Pancreas (tissue), 10 donors: ENCODE data around the gene KRT86. TPM values are rescaled to one million over a fixed set of nuclear protein-coding genes. Genes with fewer than 3 reads are reported as not detected.

Experiments used
- ATAC-seq, 4 donors: fragments of 200-7000 bp; cut with Tn5 transposase; one replicate each; pipeline versions ENCODE4 v1.8.0 to v1.9.1; 2020; ENCODE audit warnings: mild to moderate bottlenecking in 4 of 4, moderate library complexity in 4 of 4
- DNase-seq, 6 donors: peaks; one replicate each; pipeline ENCODE4 v3.0.0-alpha.2; 2020
- FAIRE-seq: peaks from 2 replicates; lab custom pipeline; 2012; peaks lifted over from hg19 to GRCh38; lab: Jason Lieb, UNC
- H3K27ac ChIP-seq, 4 donors: fragments of 200-600 bp; sonication (generic); 1 replicate in 3 of 4; 2 replicates in 1 of 4; pipeline versions ENCODE4 v1.5.0 to v1.8.0; 2020
- H3K27me3 ChIP-seq, 4 donors: fragments of 200-600 bp; one replicate each; pipeline ENCODE4 v1.8.0; 2021
- H3K36me3 ChIP-seq, 3 donors: fragments of 200-600 bp; sonication (generic) in 1 of 3; one replicate each; pipeline versions ENCODE4 v1.5.0 to v1.8.0; 2020 to 2021
- H3K4me1 ChIP-seq, 3 donors: fragments of 200-600 bp; one replicate each; pipeline ENCODE4 v1.8.0; 2021
- H3K4me3 ChIP-seq, 4 donors: fragments of 200-600 bp; sonication (generic) in 2 of 4; one replicate each; pipeline versions ENCODE4 v1.5.0 to v1.8.0; 2020 to 2021
- H3K9me3 ChIP-seq, 4 donors: fragments of 200-600 bp; one replicate each; pipeline ENCODE4 v1.8.0; 2021
- CTCF ChIP-seq, 4 donors: fragments of 200-600 bp; sonication (generic) in 3 of 4; IDR thresholded peaks; one replicate each; pipeline versions ENCODE4 v1.5.0 to v1.8.0; 2021; ENCODE audit warnings: antibody characterized with exemption in 4 of 4
- WGBS, 2 donors: extraction: QIAGEN DNeasy Blood & Tissue Kit; methylation state at CpG; one replicate each; pipeline ENCODE4 v1.1.7; 2013; 5-methylcytosine and 5-hydroxymethylcytosine counted together
- intact Hi-C, 3 donors: fragments of 100-400 bp; cut with DNase I; formaldehyde crosslinking; loops; one replicate each; pipeline versions ENCODE4 v1.11.1 to v1.14.2; 2022
- polyA plus RNA-seq, 2 donors: library from polyadenylated mRNA; stranded (reverse); fragments of 200-250 nt; gene quantifications; one replicate each; pipeline ENCODE4 v1.2.3, GENCODE V29; 2013
- total RNA-seq, 6 donors: library from RNA; stranded (reverse); fragmentation: NEBNext Ultra II Directional in 4 of 6; extraction: Animal tissue kit (Norgen Biotek cat#: 25700) in 4 of 6; gene quantifications; one replicate each; pipeline versions ENCODE4 v1.2.1 to v1.2.4, GENCODE V29; 2021 to 2023
- donor health status: healthy with polysubstance abuse.
- donor health status: DM: no; HTN: no; CAD: no; lungs with moderate emphysema.
- donor health status: DM: no; HTN: no; CAD: no.
- donor health status: control.
- donor health status: control.
- donor health status: Bipolar disorder and iron deficiency.
- donor health status: DM: yes; HTN: yes; CAD: no.
- donor health status: DM: no; HTN: no; CAD: no.
- donor health status: DM: no; HTN: no; CAD: no.
- donor health status: DM: yes; HTN: yes; CAD: no.

KRT86 gene
- total and polyA plus RNA-seq, 8 donors: 0.60 to 3.3 (median 1.8) TPM

- Histone ChIP-seq H3K36me3 (no peaks in the 10 kb centered on the region), H3K27me3 (no peaks in the 10 kb centered on the region), H3K9me3 (no peaks in the 10 kb centered on the region), H3K27ac (no peak overlapping the region), H3K4me1 (peaks cover 8 to 15% (median 12%) of the 10 kb centered on the region in 3 donors), H3K4me3 (no peak overlapping the region)
- FAIRE-seq (no peak), ATAC-seq (peak; percentile 20 to 65 (median 46)), DNase-seq (peak in 4 of 6 donors; percentile 39 to 83 (median 68))
- whole genome bisulfite sequencing, 2 donors: 21% methylated on average over 9 of the region's 9 CpGs
- TF ChIP-seq CTCF (IDR thresholded peaks at IDR 0.05): no peak
- intact Hi-C loops: no loop called here
These were observed 77.0 kb downstream of the KRT86 start for GRCh38 chr12:52351196-52352059.

DNA sequence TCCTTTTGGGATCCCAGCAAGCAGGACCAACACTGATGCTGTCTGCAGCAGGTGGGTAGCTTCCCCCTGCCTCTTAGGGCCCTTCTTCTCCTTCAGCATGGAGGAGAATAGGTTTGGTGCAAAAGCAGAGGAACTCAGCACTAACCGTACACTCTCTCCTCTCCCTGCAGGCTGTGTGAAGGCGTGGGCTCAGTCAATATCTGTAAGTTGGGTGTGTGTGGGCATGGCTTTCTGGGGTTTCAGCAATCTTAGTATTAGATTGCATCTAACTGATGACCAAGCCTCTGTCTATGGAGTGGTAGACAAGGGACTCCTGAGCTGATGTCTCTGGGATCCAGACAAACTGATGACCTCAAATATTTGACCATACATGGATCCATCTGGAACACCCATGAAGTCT lies 78.5 kb downstream of the KRT86 start:
- H3K4me1 ChIP-seq: peaks cover 4 to 8% (median 5%) of the 10 kb centered on the region in 3 donors
- no peak overlapping the region for H3K27ac ChIP-seq
- ATAC-seq (no peak), DNase-seq (no peak), FAIRE-seq (no peak)
- 95 to 97% methylated on average over 2 of the region's 2 CpGs for WGBS, 2 donors
- no peaks in the 10 kb centered on the region for H3K27me3 ChIP-seq
- H3K36me3 ChIP-seq: no peaks in the 10 kb centered on the region
- intact Hi-C loops: no loop called here
- H3K4me3 ChIP-seq: no peak overlapping the region
- TF ChIP-seq CTCF (IDR thresholded peaks at IDR 0.05): no peak
- H3K9me3 ChIP-seq: no peaks in the 10 kb centered on the region

GRCh38 chr12:52353766-52354165 lies 79.3 kb downstream of the KRT86 start:
- intact Hi-C loops: no loop called here
- no peak for ATAC-seq
- Histone ChIP-seq H3K27ac (no peak overlapping the region), H3K27me3 (no peaks in the 10 kb centered on the region), H3K36me3 (no peaks in the 10 kb centered on the region), H3K4me1 (peaks cover 0 to 4% (median 0%) of the 10 kb centered on the region in 3 donors), H3K4me3 (no peak overlapping the region), H3K9me3 (no peaks in the 10 kb centered on the region)
- no peak for DNase-seq
- 69 to 75% methylated on average over 3 of the region's 3 CpGs for WGBS, 2 donors
- no peak for TF ChIP-seq CTCF (IDR thresholded peaks at IDR 0.05)
- FAIRE-seq: no peak

GRCh38 chr12:52354200-52354599 lies 79.8 kb downstream of the KRT86 start:
- Histone ChIP-seq H3K4me1 (peaks cover 0 to 4% (median 0%) of the 10 kb centered on the region in 3 donors), H3K9me3 (no peaks in the 10 kb centered on the region), H3K4me3 (no peak overlapping the region), H3K27ac (no peak overlapping the region), H3K27me3 (no peaks in the 10 kb centered on the region), H3K36me3 (no peaks in the 10 kb centered on the region)
- intact Hi-C loops: no loop called here
- TF ChIP-seq CTCF (IDR thresholded peaks at IDR 0.05): no peak
- FAIRE-seq: no peak
- ATAC-seq: no peak
- DNase-seq: no peak
- WGBS, 2 donors: 44 to 47% methylated on average over 5 of the region's 5 CpGs

DNA sequence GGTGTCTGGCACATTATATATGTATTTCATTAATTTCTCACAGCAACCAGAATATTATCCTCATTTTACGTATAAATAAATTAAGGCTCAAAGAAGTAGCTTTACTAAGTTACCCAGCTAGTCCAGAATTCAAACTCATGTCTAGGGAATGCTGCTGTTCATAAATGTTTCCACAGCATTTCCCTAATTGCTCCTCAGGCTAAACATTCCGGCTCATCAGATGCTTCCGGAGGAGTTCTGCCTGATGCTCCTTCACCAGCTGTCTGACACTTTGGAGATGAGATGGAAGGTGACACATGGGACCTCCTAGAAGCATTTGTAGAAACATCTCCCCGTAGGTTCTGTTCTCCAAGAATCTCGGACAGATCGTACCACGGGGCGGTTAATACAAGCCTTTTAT lies 80.7 kb downstream of the KRT86 start:
- DNase-seq (no peak), FAIRE-seq (no peak), ATAC-seq (no peak)
- no peaks in the 10 kb centered on the region for H3K27me3 ChIP-seq
- H3K9me3 ChIP-seq: no peaks in the 10 kb centered on the region
- intact Hi-C loops: no loop called here
- H3K4me1 ChIP-seq: peaks cover 0 to 4% (median 0%) of the 10 kb centered on the region in 3 donors
- 93 to 95% methylated on average over 8 of the region's 8 CpGs for WGBS, 2 donors
- H3K4me3 ChIP-seq: no peak overlapping the region
- H3K27ac ChIP-seq: no peak overlapping the region
- H3K36me3 ChIP-seq: no peaks in the 10 kb centered on the region
- TF ChIP-seq CTCF (IDR thresholded peaks at IDR 0.05): no peak
